ENCODE measurements around the gene STAT6.

DNA sequence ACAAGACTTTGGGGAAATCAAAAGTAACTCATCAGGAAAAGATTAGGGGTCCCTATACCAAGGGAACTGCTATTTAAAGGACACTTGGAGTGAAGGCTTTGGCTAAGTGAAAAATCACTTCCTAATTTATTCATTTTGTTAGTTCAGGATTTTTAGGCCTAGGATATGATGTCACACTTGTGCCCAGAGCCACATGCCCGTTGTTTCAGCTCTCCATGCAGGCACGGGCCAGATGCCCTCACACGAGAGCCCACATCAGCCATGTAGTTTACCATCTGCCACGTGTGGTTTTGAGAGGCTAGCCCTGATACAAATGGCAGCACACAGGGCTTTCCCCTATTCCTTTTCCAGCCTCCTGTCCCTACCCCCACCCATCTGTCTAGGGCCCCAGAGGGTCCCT lies 48.1 kb upstream of the STAT6 start:
- TF ChIP-seq, protein P1, sequence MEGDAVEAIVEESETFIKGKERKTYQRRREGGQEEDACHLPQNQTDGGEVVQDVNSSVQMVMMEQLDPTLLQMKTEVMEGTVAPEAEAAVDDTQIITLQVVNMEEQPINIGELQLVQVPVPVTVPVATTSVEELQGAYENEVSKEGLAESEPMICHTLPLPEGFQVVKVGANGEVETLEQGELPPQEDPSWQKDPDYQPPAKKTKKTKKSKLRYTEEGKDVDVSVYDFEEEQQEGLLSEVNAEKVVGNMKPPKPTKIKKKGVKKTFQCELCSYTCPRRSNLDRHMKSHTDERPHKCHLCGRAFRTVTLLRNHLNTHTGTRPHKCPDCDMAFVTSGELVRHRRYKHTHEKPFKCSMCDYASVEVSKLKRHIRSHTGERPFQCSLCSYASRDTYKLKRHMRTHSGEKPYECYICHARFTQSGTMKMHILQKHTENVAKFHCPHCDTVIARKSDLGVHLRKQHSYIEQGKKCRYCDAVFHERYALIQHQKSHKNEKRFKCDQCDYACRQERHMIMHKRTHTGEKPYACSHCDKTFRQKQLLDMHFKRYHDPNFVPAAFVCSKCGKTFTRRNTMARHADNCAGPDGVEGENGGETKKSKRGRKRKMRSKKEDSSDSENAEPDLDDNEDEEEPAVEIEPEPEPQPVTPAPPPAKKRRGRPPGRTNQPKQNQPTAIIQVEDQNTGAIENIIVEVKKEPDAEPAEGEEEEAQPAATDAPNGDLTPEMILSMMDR (tag by site-specific recombination; IDR thresholded peaks at IDR 0.05) = no peak
- TF ChIP-seq ZNF658 (tag by site-specific recombination; IDR thresholded peaks at IDR 0.05) (no peak), RBAK (tag by site-specific recombination; IDR thresholded peaks at IDR 0.05) (no peak), ZNF791 (tag by site-specific recombination; IDR thresholded peaks at IDR 0.05) (no peak), ZNF521 (tag by site-specific recombination; IDR thresholded peaks at IDR 0.05) (no peak), ZNF202 (tag by site-specific recombination; IDR thresholded peaks at IDR 0.05; ENCODE audit: borderline replicate concordance) (no peak), ZNF24 (tag by site-specific recombination; IDR thresholded peaks at IDR 0.05) (no peak)
- TF ChIP-seq, protein P2, sequence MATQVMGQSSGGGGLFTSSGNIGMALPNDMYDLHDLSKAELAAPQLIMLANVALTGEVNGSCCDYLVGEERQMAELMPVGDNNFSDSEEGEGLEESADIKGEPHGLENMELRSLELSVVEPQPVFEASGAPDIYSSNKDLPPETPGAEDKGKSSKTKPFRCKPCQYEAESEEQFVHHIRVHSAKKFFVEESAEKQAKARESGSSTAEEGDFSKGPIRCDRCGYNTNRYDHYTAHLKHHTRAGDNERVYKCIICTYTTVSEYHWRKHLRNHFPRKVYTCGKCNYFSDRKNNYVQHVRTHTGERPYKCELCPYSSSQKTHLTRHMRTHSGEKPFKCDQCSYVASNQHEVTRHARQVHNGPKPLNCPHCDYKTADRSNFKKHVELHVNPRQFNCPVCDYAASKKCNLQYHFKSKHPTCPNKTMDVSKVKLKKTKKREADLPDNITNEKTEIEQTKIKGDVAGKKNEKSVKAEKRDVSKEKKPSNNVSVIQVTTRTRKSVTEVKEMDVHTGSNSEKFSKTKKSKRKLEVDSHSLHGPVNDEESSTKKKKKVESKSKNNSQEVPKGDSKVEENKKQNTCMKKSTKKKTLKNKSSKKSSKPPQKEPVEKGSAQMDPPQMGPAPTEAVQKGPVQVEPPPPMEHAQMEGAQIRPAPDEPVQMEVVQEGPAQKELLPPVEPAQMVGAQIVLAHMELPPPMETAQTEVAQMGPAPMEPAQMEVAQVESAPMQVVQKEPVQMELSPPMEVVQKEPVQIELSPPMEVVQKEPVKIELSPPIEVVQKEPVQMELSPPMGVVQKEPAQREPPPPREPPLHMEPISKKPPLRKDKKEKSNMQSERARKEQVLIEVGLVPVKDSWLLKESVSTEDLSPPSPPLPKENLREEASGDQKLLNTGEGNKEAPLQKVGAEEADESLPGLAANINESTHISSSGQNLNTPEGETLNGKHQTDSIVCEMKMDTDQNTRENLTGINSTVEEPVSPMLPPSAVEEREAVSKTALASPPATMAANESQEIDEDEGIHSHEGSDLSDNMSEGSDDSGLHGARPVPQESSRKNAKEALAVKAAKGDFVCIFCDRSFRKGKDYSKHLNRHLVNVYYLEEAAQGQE (tag by site-specific recombination; IDR thresholded peaks at IDR 0.05) = no peak
- TF ChIP-seq, protein P3, sequence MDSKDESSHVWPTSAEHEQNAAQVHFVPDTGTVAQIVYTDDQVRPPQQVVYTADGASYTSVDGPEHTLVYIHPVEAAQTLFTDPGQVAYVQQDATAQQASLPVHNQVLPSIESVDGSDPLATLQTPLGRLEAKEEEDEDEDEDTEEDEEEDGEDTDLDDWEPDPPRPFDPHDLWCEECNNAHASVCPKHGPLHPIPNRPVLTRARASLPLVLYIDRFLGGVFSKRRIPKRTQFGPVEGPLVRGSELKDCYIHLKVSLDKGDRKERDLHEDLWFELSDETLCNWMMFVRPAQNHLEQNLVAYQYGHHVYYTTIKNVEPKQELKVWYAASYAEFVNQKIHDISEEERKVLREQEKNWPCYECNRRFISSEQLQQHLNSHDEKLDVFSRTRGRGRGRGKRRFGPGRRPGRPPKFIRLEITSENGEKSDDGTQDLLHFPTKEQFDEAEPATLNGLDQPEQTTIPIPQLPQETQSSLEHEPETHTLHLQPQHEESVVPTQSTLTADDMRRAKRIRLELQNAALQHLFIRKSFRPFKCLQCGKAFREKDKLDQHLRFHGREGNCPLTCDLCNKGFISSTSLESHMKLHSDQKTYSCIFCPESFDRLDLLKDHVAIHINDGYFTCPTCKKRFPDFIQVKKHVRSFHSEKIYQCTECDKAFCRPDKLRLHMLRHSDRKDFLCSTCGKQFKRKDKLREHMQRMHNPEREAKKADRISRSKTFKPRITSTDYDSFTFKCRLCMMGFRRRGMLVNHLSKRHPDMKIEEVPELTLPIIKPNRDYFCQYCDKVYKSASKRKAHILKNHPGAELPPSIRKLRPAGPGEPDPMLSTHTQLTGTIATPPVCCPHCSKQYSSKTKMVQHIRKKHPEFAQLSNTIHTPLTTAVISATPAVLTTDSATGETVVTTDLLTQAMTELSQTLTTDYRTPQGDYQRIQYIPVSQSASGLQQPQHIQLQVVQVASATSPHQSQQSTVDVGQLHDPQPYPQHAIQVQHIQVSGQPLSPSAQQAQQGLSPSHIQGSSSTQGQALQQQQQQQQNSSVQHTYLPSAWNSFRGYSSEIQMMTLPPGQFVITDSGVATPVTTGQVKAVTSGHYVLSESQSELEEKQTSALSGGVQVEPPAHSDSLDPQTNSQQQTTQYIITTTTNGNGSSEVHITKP (tag by site-specific recombination; IDR thresholded peaks at IDR 0.05) = no peak
